K562 (cell line): ENCODE measurements around the gene USP22. TPM values are rescaled to one million over a fixed set of nuclear protein-coding genes. Genes with fewer than 3 reads are reported as not detected.

Source experiments
- ADNP ChIP-seq: fragments of 200-800 bp; sonication (Bioruptor generic); IDR thresholded peaks from 2 replicates; pipeline ENCODE4 v1.6.1; 2016; ENCODE audit warnings: missing genetic modification characterization, missing compliant biosample characterization
- ARID1B ChIP-seq: fragments of 450-650 bp; IDR thresholded peaks from 2 replicates; pipeline ENCODE4 v1.6.1; 2016; ENCODE audit warnings: antibody characterized with exemption, mild to moderate bottlenecking, inconsistent platforms
- CBFA2T3 ChIP-seq: fragments of 450-650 bp; IDR thresholded peaks from 2 replicates; pipeline ENCODE4 v1.6.1; 2017
- CHD2 ChIP-seq: IDR thresholded peaks from 2 replicates; pipeline ENCODE4 v1.6.1; 2011; ENCODE audit warnings: low read depth, low read length
- DACH1 ChIP-seq: fragments of 450-650 bp; IDR thresholded peaks from 2 replicates; pipeline ENCODE4 v1.6.1; 2018; ENCODE audit not compliant: partially characterized antibody
- PHF21A ChIP-seq: fragments of 450-650 bp; IDR thresholded peaks from 2 replicates; pipeline ENCODE4 v1.6.1; 2017; ENCODE audit warnings: low read depth, borderline replicate concordance
- SRSF1 ChIP-seq: fragments of 200-400 bp; formaldehyde crosslinking; IDR thresholded peaks from 2 replicates; pipeline ENCODE4 v1.6.1; 2017; ENCODE audit warnings: mild to moderate bottlenecking, low read depth, low read length, moderate library complexity
- TAF9B ChIP-seq: fragments of 450-650 bp; IDR thresholded peaks from 2 replicates; pipeline ENCODE4 v1.6.1; 2018; ENCODE audit warnings: mild to moderate bottlenecking; ENCODE audit not compliant: partially characterized antibody
- ZC3H11A ChIP-seq: IDR thresholded peaks from 2 replicates; pipeline ENCODE4 v1.6.1; 2012; ENCODE audit warnings: low read depth, low read length, improper control_type of control experiment
- ZEB2 ChIP-seq: fragments of 450-650 bp; IDR thresholded peaks from 2 replicates; pipeline ENCODE4 v1.6.1; 2016
- ZNF133 ChIP-seq: fragments of 250-450 bp; sonication (Bioruptor Pico); IDR thresholded peaks from 2 replicates; pipeline ENCODE4 v1.4.0; 2020; ENCODE audit warnings: mild to moderate bottlenecking
- polyA plus RNA-seq, 8 experiments: library from polyadenylated mRNA; depleted of rRNA in 4 of 8; stranded (reverse) in 5 of 8; unstranded in 3 of 8; fragments of >200 nt; fragmentation: Nextera tagmentation in 2 of 8; fragmentation: Illumina TruSeq in 1 of 8; extraction: Ambion mirVana in 2 of 8; extraction: Trizol in 1 of 8; gene quantifications; 2 replicates each; pipeline versions ENCODE4 v1.2.1 to v1.2.3, GENCODE V29; 2011 to 2014; ENCODE audit warnings: inconsistent platforms in 1 of 8, missing spikeins in 1 of 8
- total RNA-seq, 7 experiments: library from RNA; depleted of rRNA in 6 of 7; stranded (reverse); fragments of >200 nt in 6 of 7; fragmentation: Illumina TruSeq in 2 of 7; extraction: Trizol in 2 of 7; gene quantifications; 2 replicates each; pipeline versions ENCODE4 v1.2.1 to v1.2.3, GENCODE V29; 2011 to 2021; ENCODE audit warnings: low replicate concordance in 1 of 7
- TF ChIP-seq, protein P1 (sequence below), 2 experiments: fragments of 450-650 bp; IDR thresholded peaks; 2 replicates each; pipeline ENCODE4 v1.6.1; 2018; ENCODE audit warnings: mild to moderate bottlenecking in 2 of 2, low read depth in 1 of 2; ENCODE audit not compliant: partially characterized antibody in 2 of 2
- TF ChIP-seq, protein P2 (sequence below): sonication (generic); formaldehyde crosslinking; IDR thresholded peaks from 2 replicates; pipeline ENCODE4 v1.8.1; 2023; ENCODE audit warnings: mild to moderate bottlenecking, missing genetic modification reagents

Gene USP22
- total and polyA plus RNA-seq, 9 of the 15 experiments (the other 6 are each of a cell fraction or from before 2014, with no cell fraction given), result 6.5 to 113 (median 58.9) TPM

DNA sequence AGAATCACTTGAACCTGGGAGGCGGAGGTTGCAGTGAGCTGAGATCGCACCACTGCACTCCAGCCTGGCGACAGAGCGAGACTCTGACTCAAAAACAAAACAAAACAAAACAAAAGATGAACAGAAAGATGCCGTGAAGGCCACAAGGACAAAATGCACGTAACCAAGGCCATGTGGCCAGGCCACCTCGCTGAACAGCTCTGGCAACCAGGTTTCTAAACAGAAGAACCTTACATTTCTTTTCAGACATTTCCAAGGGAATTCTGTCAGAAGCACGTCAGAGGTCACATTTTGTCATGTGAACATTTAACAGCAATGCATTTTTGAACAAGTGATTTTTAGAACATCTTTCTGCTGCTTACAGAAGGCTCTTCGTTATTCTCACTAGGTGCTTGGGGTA is 28.8 kb downstream of the USP22 start (continued):
- TF ChIP-seq, protein P1, sequence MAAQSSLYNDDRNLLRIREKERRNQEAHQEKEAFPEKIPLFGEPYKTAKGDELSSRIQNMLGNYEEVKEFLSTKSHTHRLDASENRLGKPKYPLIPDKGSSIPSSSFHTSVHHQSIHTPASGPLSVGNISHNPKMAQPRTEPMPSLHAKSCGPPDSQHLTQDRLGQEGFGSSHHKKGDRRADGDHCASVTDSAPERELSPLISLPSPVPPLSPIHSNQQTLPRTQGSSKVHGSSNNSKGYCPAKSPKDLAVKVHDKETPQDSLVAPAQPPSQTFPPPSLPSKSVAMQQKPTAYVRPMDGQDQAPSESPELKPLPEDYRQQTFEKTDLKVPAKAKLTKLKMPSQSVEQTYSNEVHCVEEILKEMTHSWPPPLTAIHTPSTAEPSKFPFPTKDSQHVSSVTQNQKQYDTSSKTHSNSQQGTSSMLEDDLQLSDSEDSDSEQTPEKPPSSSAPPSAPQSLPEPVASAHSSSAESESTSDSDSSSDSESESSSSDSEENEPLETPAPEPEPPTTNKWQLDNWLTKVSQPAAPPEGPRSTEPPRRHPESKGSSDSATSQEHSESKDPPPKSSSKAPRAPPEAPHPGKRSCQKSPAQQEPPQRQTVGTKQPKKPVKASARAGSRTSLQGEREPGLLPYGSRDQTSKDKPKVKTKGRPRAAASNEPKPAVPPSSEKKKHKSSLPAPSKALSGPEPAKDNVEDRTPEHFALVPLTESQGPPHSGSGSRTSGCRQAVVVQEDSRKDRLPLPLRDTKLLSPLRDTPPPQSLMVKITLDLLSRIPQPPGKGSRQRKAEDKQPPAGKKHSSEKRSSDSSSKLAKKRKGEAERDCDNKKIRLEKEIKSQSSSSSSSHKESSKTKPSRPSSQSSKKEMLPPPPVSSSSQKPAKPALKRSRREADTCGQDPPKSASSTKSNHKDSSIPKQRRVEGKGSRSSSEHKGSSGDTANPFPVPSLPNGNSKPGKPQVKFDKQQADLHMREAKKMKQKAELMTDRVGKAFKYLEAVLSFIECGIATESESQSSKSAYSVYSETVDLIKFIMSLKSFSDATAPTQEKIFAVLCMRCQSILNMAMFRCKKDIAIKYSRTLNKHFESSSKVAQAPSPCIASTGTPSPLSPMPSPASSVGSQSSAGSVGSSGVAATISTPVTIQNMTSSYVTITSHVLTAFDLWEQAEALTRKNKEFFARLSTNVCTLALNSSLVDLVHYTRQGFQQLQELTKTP (IDR thresholded peaks at IDR 0.05; ENCODE audit: low read depth in 1 of 2, partially characterized antibody in 2 of 2), result no peak
- TF ChIP-seq ZEB2 (no peak), SRSF1 (no peak), TAF9B (no peak), ZNF133 (CRISPR knock-in tag) (no peak), PHF21A (no peak), DACH1 (no peak), ARID1B (no peak), ZC3H11A (no peak), CHD2 (no peak), ADNP (tag) (no peak), CBFA2T3 (no peak)
- TF ChIP-seq, protein P2, sequence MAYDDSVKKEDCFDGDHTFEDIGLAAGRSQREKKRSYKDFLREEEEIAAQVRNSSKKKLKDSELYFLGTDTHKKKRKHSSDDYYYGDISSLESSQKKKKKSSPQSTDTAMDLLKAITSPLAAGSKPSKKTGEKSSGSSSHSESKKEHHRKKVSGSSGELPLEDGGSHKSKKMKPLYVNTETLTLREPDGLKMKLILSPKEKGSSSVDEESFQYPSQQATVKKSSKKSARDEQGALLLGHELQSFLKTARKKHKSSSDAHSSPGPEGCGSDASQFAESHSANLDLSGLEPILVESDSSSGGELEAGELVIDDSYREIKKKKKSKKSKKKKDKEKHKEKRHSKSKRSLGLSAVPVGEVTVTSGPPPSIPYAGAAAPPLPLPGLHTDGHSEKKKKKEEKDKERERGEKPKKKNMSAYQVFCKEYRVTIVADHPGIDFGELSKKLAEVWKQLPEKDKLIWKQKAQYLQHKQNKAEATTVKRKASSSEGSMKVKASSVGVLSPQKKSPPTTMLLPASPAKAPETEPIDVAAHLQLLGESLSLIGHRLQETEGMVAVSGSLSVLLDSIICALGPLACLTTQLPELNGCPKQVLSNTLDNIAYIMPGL, result no peak
